SU-DHL-6 (cell line): ENCODE data around the gene A3GALT2.

Experiments used
- EZH2phosphoT487 ChIP-seq: fragments of 200-600 bp; sonication (generic), shearing (Covaris generic); conservative IDR thresholded peaks from 2 replicates; pipeline ENCODE4 v1.6.1; 2018; ENCODE audit warnings: mild to moderate bottlenecking, antibody characterized with exemption, low read length, moderate library complexity, mixed read lengths
- TF ChIP-seq, protein P1 (sequence below): fragments of 200-600 bp; sonication (generic); IDR thresholded peaks from one replicate; pipeline ENCODE4 v1.5.1; 2017; ENCODE audit warnings: antibody characterized with exemption, mild to moderate bottlenecking, low read length, moderate library complexity; ENCODE audit not compliant: insufficient read depth, poor library complexity, severe bottlenecking

DNA sequence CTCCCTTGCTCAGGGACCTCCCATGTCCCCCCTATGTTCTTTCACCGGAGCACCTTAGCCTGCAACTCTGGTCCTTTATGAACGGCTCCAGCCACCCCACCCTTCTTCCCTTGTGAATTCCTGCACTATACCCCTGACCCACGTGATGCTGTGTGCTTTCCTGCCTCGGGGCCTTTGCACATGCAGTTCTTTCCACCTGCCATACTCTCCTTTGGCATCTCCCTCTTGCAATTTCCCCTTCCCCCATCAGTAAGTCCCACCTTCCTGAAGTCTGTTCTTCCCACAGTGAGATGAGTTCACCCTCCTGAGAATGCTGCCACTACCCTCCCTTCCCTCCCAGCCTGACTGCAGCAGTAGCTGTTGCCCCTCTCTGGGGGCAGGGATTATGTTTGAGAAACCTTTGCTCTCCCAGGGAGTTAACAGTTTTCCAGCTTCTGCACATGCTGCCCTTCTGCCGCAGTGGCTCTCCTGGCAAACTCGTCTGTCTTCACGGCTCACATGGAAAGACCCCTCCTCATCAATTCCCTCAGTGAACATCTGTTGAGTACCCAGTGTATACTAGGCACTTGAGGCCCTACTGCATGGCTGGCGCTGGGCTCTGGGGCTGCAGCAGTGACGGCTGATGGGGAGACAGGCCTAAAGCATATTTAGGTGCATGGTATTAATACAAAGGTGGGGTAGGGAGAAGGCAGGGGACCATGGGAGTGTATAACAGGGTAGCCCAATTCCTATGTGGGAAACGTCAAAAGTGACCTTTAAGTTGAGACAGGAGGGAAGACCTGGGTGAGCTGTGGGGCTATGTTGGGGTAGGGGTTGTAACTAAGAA is 54.9 kb downstream of the A3GALT2 start:
- TF ChIP-seq, protein P1, sequence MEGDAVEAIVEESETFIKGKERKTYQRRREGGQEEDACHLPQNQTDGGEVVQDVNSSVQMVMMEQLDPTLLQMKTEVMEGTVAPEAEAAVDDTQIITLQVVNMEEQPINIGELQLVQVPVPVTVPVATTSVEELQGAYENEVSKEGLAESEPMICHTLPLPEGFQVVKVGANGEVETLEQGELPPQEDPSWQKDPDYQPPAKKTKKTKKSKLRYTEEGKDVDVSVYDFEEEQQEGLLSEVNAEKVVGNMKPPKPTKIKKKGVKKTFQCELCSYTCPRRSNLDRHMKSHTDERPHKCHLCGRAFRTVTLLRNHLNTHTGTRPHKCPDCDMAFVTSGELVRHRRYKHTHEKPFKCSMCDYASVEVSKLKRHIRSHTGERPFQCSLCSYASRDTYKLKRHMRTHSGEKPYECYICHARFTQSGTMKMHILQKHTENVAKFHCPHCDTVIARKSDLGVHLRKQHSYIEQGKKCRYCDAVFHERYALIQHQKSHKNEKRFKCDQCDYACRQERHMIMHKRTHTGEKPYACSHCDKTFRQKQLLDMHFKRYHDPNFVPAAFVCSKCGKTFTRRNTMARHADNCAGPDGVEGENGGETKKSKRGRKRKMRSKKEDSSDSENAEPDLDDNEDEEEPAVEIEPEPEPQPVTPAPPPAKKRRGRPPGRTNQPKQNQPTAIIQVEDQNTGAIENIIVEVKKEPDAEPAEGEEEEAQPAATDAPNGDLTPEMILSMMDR, result no peak
- no peak for TF ChIP-seq EZH2phosphoT487
